ENCODE measurements around the gene JAM3.

- TF ChIP-seq HDGF (IDR thresholded peaks at IDR 0.05; ENCODE audit: borderline replicate concordance) (no peak), BHLHE40 (IDR thresholded peaks at IDR 0.05; ENCODE audit: borderline replicate concordance) (no peak), TARDBP (IDR thresholded peaks at IDR 0.05) (no peak), SUZ12 (IDR thresholded peaks at IDR 0.05) (no peak), LEF1 (IDR thresholded peaks at IDR 0.05; ENCODE audit: borderline replicate concordance) (no peak), ARNT (IDR thresholded peaks at IDR 0.05) (no peak), FOXM1 (IDR thresholded peaks at IDR 0.05; ENCODE audit: borderline replicate concordance) (no peak), FOXA1 (IDR thresholded peaks at IDR 0.05) (no peak), PKNOX1 (IDR thresholded peaks at IDR 0.05) (no peak)
These were observed 50.2 kb downstream of the JAM3 start for GRCh38 chr11:134119094-134119493.
